Stimulated activated naive CD8-positive, alpha-beta T cell treated with anti-CD3 and anti-CD28 coated beads, Interleukin-15, Interleukin-2, amounts not matched to agents 100 ng/mL and 50 ng/mL, for 24 hours (primary cell): ENCODE measurements around the gene TMEM154.

Source experiments
- H3K27ac Mint-ChIP-seq: one replicate; pipeline ENCODE4 v1.8.0; 2021; ENCODE audit warnings: mild to moderate bottlenecking, mixed read lengths
- H3K27me3 Mint-ChIP-seq: one replicate; pipeline ENCODE4 v1.8.0; 2021; ENCODE audit warnings: mixed read lengths
- H3K36me3 Mint-ChIP-seq: one replicate; pipeline ENCODE4 v1.8.0; 2021; ENCODE audit warnings: low read depth, mixed read lengths
- H3K4me1 Mint-ChIP-seq: one replicate; pipeline ENCODE4 v1.8.0; 2021; ENCODE audit warnings: low read depth, mixed read lengths
- H3K4me3 Mint-ChIP-seq: one replicate; pipeline ENCODE4 v1.8.0; 2021; ENCODE audit warnings: mild to moderate bottlenecking, mixed read lengths
- H3K9me3 Mint-ChIP-seq: one replicate; pipeline ENCODE4 v1.8.0; 2021; ENCODE audit warnings: mixed read lengths

Gene TMEM154

DNA sequence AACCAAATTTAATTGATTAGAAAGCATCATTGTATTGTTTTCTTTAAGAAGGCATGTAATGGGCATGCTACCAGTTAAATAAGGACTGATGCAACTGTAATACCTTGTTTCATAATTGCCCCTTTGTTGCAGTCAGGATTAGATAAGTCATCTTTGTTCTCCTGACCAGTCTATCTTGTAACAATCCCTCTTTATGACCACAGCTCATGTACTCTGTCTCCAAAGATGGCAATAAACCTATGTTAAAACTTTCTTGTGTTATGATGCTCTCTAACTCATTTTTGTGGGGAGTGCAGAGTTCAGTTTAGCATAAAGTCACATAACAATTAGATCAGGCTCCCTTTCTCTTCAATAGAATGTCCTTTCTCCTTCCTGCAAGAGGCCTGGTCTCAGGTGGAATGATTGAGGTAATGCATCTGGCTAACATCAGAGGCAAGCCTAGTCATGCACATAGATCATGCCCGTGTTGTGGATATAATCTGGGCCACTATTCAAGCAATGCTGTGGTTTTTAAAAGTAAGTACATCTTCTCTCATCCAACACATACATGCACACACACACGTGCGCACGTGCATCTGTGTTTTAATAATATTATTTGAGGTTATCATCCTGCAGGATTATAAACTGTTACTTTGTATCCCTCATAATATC, 45.6 kb downstream of the TMEM154 start:
- Mint-ChIP-seq H3K4me1 (peaks cover 18% of the 10 kb centered on the region), H3K27ac (no peak overlapping the region), H3K9me3 (no peaks in the 10 kb centered on the region), H3K27me3 (no peaks in the 10 kb centered on the region), H3K4me3 (no peak overlapping the region), H3K36me3 (peaks cover 28% of the 10 kb centered on the region)

DNA sequence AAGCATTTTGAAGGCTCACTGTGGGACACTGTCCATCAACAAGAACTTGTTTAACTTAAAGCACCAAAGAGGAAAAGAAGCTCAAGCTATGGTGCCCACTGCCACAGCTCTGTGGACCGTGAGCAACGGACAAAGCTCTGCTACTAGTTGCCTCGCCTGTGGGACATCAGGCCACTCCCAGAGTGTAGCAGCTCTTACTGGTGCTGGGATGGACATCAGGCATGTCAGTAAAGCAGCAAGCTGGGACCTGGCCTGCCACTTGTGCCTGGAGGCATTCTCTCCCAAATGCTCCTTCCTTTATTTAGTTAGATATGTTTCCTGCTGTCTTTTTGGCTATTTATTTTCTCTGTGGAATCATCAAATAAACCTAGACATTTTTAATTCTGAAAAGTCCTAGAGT, 46.7 kb downstream of the TMEM154 start:
- no peaks in the 10 kb centered on the region for H3K27me3 Mint-ChIP-seq
- peaks cover 18% of the 10 kb centered on the region for H3K4me1 Mint-ChIP-seq
- H3K9me3 Mint-ChIP-seq: no peaks in the 10 kb centered on the region
- peaks cover 28% of the 10 kb centered on the region for H3K36me3 Mint-ChIP-seq
- H3K27ac Mint-ChIP-seq: peak overlapping the region; percentile 18
- no peak overlapping the region for H3K4me3 Mint-ChIP-seq

DNA sequence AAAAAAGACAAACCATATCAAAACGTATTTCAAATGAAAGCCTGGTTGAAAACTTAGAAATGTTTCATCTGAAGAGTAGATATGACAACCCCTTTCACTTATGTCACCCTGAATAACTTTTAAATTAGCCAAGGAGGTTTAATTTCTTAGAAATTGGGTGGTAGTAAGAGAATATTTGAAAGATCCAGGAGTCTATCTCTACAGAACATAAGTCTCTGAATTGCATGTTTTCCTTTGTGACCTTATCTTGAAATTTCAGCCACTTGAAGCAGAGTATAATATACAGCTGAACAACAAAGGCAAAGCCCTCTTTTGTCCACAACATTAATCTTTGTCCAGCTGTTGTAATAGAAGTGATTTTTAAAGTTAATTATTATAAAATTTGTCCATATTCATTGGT, 49.5 kb downstream of the TMEM154 start:
- Mint-ChIP-seq H3K27ac (no peak overlapping the region), H3K9me3 (no peaks in the 10 kb centered on the region), H3K27me3 (no peaks in the 10 kb centered on the region), H3K36me3 (peaks cover 24% of the 10 kb centered on the region), H3K4me1 (no peaks in the 10 kb centered on the region), H3K4me3 (no peak overlapping the region)

DNA sequence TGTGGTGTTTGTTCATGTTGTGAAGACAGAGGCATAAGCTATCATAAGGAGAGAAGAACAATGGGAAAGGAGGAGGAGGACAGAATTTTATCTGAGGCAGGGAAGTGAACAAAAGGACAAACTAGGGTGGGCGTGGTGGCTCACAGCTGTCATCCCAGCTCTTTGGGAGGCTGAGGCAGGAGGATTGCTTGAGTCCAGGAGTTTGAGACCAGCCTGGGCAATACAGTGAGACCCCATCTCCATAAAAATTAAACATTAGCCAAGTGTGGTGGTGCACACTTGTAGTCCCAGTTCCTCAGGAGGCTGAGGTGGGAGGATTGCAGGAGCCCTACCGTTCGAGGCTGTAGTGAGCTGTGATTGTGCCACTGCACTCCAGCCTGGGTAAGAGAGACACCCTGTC, 49.9 kb downstream of the TMEM154 start:
- H3K27me3 Mint-ChIP-seq: no peaks in the 10 kb centered on the region
- H3K4me3 Mint-ChIP-seq: no peak overlapping the region
- no peak overlapping the region for H3K27ac Mint-ChIP-seq
- no peaks in the 10 kb centered on the region for H3K4me1 Mint-ChIP-seq
- H3K36me3 Mint-ChIP-seq: peaks cover 24% of the 10 kb centered on the region
- H3K9me3 Mint-ChIP-seq: no peaks in the 10 kb centered on the region

DNA sequence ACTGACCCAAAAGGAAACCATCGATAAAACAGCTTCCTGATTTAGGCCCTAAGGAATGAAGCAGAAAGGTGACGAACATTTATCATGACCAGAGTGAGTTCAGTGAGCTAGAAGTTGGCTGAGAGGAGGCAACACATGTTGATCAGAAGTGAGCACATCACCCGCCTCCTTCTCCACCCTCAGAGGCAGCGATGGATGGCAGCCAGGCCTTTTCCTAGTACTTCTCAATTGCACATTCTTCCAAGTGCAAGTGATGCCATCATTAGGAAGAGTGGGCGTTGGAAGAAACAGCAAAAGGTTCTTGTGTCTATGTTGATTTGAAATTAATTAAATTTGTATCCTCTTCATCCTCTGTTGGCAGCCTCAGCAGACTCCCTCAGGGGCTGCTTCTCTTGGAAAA, 51.7 kb downstream of the TMEM154 start:
- H3K36me3 Mint-ChIP-seq: peaks cover 18% of the 10 kb centered on the region
- no peak overlapping the region for H3K4me3 Mint-ChIP-seq
- H3K27ac Mint-ChIP-seq: no peak overlapping the region
- H3K4me1 Mint-ChIP-seq: no peaks in the 10 kb centered on the region
- H3K27me3 Mint-ChIP-seq: no peaks in the 10 kb centered on the region
- no peaks in the 10 kb centered on the region for H3K9me3 Mint-ChIP-seq

DNA sequence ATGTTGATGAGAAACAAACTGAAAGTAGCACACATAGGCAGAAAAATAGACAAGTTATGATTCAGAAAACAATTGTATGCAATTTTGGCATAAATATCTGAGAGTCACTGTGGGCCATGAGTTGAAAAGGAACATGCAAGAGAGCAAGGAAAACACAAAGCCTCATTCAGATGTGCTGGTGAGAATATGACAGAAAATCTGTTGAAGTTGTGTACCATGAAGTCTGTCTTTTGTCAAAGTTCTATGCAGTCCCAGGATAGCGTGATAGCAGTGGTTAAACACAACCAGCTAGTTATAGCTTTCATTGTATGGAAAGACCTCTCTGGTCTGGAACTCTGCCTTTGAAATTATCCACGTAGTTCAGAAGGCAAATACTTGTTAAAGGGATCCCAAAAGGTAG, 53.0 kb downstream of the TMEM154 start:
- Mint-ChIP-seq H3K4me1 (no peaks in the 10 kb centered on the region), H3K9me3 (no peaks in the 10 kb centered on the region), H3K27me3 (no peaks in the 10 kb centered on the region), H3K36me3 (peaks cover 13% of the 10 kb centered on the region), H3K4me3 (no peak overlapping the region), H3K27ac (no peak overlapping the region)

DNA sequence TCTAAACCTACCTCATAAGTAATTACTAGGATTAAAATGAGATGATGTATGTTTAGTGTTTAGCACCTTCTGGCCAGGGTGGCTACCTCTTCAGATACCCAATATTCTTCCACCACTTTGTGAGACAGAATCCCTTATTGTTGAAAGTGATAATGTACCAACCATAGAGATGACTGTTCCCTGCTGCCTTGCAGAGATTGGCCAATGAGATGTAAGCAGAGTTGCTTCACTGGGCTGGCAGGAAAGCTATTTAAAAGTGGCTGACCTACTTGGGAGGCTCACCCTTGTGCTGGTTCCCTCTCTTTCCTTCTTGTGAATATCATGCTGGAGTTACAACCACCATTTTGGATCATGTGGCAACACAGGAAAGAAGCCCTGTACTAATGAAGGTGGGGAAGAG, 58.9 kb downstream of the TMEM154 start:
- no peaks in the 10 kb centered on the region for H3K4me1 Mint-ChIP-seq
- H3K36me3 Mint-ChIP-seq: no peaks in the 10 kb centered on the region
- no peaks in the 10 kb centered on the region for H3K9me3 Mint-ChIP-seq
- H3K4me3 Mint-ChIP-seq: no peak overlapping the region
- peaks cover 4% of the 10 kb centered on the region for H3K27me3 Mint-ChIP-seq
- H3K27ac Mint-ChIP-seq: no peak overlapping the region

DNA sequence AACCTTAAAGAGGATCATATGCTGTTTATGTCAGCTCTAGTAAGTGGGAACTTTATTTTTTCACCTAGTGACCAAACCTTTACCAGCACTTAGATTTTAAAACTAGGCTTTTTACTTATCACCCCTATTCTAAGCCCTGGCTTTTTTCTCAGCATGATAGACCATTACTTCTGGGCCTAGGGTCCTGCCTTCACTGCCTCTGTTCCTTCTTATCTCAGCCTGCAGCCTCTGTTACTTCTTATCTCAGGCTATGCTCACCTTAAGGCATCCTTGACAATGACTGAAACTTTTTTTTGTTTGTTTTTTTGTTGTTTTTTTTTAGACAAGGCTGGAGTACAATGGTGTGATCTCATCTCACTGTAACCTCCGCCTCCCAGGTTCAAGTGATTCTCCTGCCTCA, 59.6 kb downstream of the TMEM154 start:
- Mint-ChIP-seq H3K27ac (no peak overlapping the region), H3K27me3 (peaks cover 5% of the 10 kb centered on the region), H3K36me3 (no peaks in the 10 kb centered on the region), H3K4me3 (no peak overlapping the region), H3K4me1 (no peaks in the 10 kb centered on the region), H3K9me3 (no peaks in the 10 kb centered on the region)

DNA sequence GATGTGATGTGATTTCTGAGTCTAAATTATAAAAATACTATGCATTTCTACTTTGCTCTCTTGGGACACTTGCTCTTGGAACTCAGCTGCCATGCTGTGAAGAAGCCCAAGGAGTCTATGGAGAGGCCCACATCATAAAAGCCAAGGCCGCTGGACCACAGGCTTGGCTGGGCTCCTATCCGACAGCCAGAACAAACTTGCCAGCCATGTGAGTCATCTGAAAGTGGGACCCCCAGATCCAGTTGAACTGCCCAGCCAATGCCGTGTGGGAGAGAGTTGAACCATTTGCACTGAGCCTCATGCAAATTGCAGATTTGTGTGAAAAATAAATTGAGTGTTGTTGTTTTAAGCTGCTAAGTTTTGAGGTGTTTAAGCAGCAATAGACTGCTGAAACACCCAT, 60.2 kb downstream of the TMEM154 start:
- H3K27ac Mint-ChIP-seq: no peak overlapping the region
- no peak overlapping the region for H3K4me3 Mint-ChIP-seq

DNA sequence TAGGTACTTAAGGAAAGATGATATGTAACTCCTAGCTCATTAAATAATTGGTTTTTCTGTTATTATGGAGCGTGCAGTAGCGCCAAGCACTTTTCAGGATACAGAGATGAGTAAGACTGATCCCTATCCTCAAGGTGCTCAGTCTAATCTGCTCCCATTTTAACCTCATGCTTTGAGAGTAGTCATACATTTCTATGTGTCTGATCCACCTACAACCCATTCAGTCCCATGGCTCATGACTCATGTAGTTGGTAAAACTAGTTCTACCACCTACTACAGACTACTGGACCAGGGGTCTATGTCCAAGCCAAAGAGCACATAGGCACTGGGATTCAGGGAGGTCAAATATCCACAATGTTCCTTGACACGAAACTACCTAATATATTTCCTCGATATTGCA, 60.8 kb downstream of the TMEM154 start:
- Mint-ChIP-seq H3K4me1 (no peaks in the 10 kb centered on the region), H3K9me3 (no peaks in the 10 kb centered on the region), H3K36me3 (no peaks in the 10 kb centered on the region), H3K27me3 (peaks cover 10% of the 10 kb centered on the region), H3K4me3 (no peak overlapping the region), H3K27ac (no peak overlapping the region)

More for the DNA sequence above, 60.2 kb downstream of the TMEM154 start:
- no peaks in the 10 kb centered on the region for H3K9me3 Mint-ChIP-seq
- H3K4me1 Mint-ChIP-seq: no peaks in the 10 kb centered on the region
- H3K36me3 Mint-ChIP-seq: no peaks in the 10 kb centered on the region
- H3K27me3 Mint-ChIP-seq: peaks cover 10% of the 10 kb centered on the region

DNA sequence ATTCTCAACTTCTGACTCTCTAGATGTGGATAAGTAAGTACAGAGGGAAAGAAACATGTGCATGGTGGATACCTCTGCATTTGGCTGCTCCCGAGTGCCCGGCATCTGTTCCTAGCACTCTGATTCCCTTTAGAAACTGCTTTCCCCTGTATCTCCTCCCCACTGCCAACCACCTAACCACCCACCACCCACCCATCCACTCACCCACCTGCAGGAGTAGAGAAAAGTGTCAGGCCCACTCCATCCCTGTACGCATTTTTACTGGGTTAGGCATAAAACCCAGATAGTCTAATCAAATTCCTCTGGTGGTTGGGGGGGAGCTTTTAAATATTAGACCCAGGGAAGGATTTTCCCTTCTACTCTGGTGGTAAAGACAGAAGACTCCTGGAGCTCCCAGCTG, 63.0 kb downstream of the TMEM154 start:
- peaks cover 10% of the 10 kb centered on the region for H3K27me3 Mint-ChIP-seq
- H3K36me3 Mint-ChIP-seq: no peaks in the 10 kb centered on the region
- no peak overlapping the region for H3K4me3 Mint-ChIP-seq
- H3K9me3 Mint-ChIP-seq: no peaks in the 10 kb centered on the region
- H3K27ac Mint-ChIP-seq: no peak overlapping the region
- H3K4me1 Mint-ChIP-seq: no peaks in the 10 kb centered on the region

DNA sequence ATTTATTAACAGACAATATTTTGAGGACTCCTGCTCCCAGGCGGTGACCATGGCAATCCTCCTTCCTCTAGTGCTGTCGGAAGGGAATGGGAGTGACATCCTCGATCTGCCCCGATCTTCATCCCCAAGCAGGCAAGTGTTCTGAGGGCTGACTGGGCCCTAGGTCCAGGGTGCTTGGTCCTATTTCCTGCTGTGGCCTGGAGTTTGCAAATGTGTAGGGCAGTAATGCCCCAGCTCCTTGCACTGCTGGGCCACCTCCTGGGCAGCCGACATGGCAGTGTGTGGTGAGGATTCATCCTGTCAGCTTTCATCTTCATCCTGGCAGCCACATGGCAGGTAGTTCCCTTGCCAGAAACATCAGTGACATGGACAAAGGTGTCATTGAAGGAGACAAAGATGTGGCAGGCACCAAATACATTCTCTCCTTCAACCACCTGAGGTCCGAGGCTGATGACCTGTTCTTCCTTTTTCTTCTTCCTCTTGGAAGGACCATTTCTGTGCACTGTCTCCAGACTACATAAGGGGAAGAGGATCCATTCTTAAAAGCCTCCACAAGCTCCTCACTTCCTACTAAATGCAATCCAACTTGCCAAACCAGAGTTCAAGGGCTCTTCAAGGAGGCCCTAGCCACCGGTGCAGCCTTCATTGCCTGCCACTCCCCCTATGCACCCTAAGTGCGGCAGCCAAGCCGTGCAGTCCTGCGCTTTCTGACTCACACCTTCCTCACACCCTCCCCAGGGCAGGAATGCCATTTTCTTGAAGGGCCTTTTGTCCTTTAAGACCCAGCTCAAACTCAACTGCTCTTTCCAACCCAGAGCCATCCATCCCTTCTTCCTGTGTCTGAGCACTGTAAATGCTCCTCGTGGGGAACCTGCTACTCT, 65.7 kb downstream of the TMEM154 start:
- H3K4me1 Mint-ChIP-seq: no peaks in the 10 kb centered on the region
- H3K4me3 Mint-ChIP-seq: no peak overlapping the region
- H3K9me3 Mint-ChIP-seq: no peaks in the 10 kb centered on the region
- H3K27me3 Mint-ChIP-seq: peaks cover 10% of the 10 kb centered on the region
- no peak overlapping the region for H3K27ac Mint-ChIP-seq
- H3K36me3 Mint-ChIP-seq: no peaks in the 10 kb centered on the region

DNA sequence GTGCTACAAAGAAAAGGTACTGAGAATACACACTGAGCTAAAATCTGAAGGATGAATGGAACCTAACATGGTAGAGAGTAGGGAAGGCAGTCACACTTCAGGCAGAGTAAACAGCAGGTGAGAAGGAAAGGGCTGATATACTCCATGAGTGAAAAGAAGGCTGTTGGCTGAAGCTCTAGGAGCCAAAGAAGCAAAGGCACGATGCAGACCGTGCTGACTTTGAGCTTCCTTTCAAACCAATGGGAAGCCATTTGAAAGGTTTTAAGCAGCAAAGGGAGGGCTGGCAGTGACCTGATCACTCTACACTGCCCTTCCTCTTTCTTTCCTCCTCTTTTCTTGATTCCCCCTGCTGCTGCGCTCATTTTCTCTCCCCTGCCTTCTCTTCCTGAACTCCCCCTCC, 66.4 kb downstream of the TMEM154 start:
- no peaks in the 10 kb centered on the region for H3K36me3 Mint-ChIP-seq
- peaks cover 6% of the 10 kb centered on the region for H3K27me3 Mint-ChIP-seq
- no peaks in the 10 kb centered on the region for H3K4me1 Mint-ChIP-seq
- H3K27ac Mint-ChIP-seq: no peak overlapping the region
- no peaks in the 10 kb centered on the region for H3K9me3 Mint-ChIP-seq
- no peak overlapping the region for H3K4me3 Mint-ChIP-seq

DNA sequence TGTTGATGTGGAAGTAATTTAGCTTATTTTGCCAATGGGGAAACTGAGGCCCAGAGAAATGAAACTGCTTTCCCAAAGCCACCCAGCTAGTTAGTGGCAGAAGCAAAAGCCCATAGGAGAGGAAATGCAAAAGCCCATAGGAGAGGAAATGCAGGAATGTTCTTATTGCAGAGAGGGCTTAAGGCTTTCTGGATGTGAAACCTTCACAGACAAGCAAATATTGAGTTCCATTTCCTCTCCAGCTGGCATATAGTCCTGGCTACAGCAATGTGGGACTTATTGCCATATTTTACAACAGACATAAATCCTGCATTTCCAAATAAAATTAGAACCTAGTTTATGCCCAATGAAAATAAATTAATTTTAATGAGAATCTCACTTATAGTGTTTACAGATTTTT, 69.7 kb downstream of the TMEM154 start:
- H3K4me1 Mint-ChIP-seq: no peaks in the 10 kb centered on the region
- H3K9me3 Mint-ChIP-seq: no peaks in the 10 kb centered on the region
- no peaks in the 10 kb centered on the region for H3K36me3 Mint-ChIP-seq
- H3K4me3 Mint-ChIP-seq: no peak overlapping the region
- H3K27me3 Mint-ChIP-seq: peaks cover 4% of the 10 kb centered on the region
- no peak overlapping the region for H3K27ac Mint-ChIP-seq

DNA sequence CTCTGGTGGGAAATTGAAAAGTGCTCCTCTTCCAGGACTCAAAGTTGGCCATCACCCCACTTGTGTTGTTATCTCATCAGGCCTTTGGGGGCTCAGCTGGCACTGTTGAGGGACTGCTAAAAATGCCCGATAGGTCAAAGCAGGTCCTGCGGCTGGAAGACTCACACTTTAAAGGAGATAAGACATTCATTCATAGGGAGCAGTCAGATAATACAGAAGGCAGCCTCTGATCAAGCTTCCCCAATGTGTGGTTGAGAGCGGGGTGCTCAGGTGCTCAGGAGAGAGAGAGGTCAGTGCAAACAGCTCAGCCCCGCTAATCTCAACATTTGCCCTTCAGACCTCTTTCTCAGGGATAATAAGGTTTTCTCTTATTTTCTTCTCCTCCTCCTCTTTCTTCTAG, 70.3 kb downstream of the TMEM154 start:
- no peak overlapping the region for H3K27ac Mint-ChIP-seq
- H3K27me3 Mint-ChIP-seq: no peaks in the 10 kb centered on the region
- H3K9me3 Mint-ChIP-seq: no peaks in the 10 kb centered on the region
- no peaks in the 10 kb centered on the region for H3K4me1 Mint-ChIP-seq
- H3K4me3 Mint-ChIP-seq: no peak overlapping the region
- no peaks in the 10 kb centered on the region for H3K36me3 Mint-ChIP-seq

DNA sequence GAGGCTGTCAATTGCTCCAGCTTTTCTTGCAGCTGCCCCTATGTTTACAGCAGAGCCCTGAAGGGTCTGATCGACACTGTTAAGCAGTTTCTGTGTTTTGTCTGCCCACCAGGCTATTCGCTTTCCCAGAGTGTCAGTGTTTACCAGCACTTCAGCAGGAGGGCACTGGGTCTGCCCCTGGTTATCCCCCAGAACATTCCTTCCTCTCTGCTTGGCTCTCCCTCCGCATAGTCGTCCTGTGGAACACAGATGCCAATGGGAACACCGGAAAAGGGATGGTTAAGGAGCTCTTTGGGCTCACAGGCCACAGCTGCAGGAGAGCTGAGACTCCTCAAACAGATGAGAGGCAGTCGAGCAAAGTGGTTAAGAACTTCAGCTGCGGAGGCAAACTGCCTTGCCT, 72.6 kb downstream of the TMEM154 start:
- H3K27me3 Mint-ChIP-seq: no peaks in the 10 kb centered on the region
- H3K4me1 Mint-ChIP-seq: no peaks in the 10 kb centered on the region
- H3K36me3 Mint-ChIP-seq: no peaks in the 10 kb centered on the region
- H3K27ac Mint-ChIP-seq: no peak overlapping the region
- no peaks in the 10 kb centered on the region for H3K9me3 Mint-ChIP-seq
- H3K4me3 Mint-ChIP-seq: no peak overlapping the region
